Choroid plexus epithelial cell (primary cell): ENCODE data around the gene LRRC28.

ENCODE experiments used
- DNase-seq: peaks from one replicate; pipeline ENCODE4 v3.0.0-alpha.2; 2010; ENCODE audit warnings: low read depth
- H3K4me3 ChIP-seq: 2 replicates; pipeline ENCODE4 v1.5.1; 2011; ENCODE audit warnings: low read depth, mild to moderate bottlenecking, control low read depth, low read length, moderate library complexity
- CTCF ChIP-seq: conservative IDR thresholded peaks from 2 replicates; pipeline ENCODE4 v1.5.1; 2011; ENCODE audit warnings: low read depth, mild to moderate bottlenecking, control low read depth, inconsistent platforms, low read length, moderate library complexity

LRRC28 gene

GRCh38 chr15:99250857-99251841 lies at the start of gene LRRC28:
Gene LRRC28 (plus strand): TSS chr15:99251481. CDS start chr15:99255958, 4,477 bp downstream.
- TF ChIP-seq CTCF: no peak
- peak within 1 kb of the TSS; percentile 79 for H3K4me3 ChIP-seq
- DNase-seq: peak; percentile 99

- DNase-seq: no peak
- no peak for TF ChIP-seq CTCF
Observed at GRCh38 chr15:99202176-99202552, 49.1 kb upstream of the LRRC28 start.

GRCh38 chr15:99207672-99208071 lies 43.6 kb upstream of the LRRC28 start:
- TF ChIP-seq CTCF: peak; percentile 4
- peak; percentile 14 for DNase-seq
- H3K4me3 ChIP-seq: no peak overlapping the region

More at GRCh38 chr15:99202176-99202552, 49.1 kb upstream of the LRRC28 start:
- no peak overlapping the region for H3K4me3 ChIP-seq

GRCh38 chr15:99209326-99209725 lies 42.0 kb upstream of the LRRC28 start:
- TF ChIP-seq CTCF: no peak
- DNase-seq: no peak
- no peak overlapping the region for H3K4me3 ChIP-seq

- TF ChIP-seq CTCF: no peak
- no peak overlapping the region for H3K4me3 ChIP-seq
- DNase-seq: no peak
Observed at GRCh38 chr15:99210334-99210733, 40.9 kb upstream of the LRRC28 start.

GRCh38 chr15:99211926-99212325 lies 39.4 kb upstream of the LRRC28 start:
- DNase-seq: peak; percentile 21
- H3K4me3 ChIP-seq: no peak overlapping the region
- no peak for TF ChIP-seq CTCF
